NCI-H1436 treated with DMSO at 0.1 percent for 48 hours (cell line): ENCODE data around the gene CRISPLD2.
A peak's percentile ranks its signal among the peaks of the same experiment; 100 is the strongest.
"Not testable (repeated sequence)": the region's sequence is repeated elsewhere in the genome, so short reads cannot be mapped to it uniquely, and the experiment has no call there.

ENCODE experiments used
- DNase-seq: peaks from one replicate; lab custom pipeline; 2025; lab: John Stamatoyannopoulos, UW

Gene CRISPLD2

GRCh38 chr16:84840687-84841627, 21.2 kb downstream of the CRISPLD2 start:
- no peak for DNase-seq

- DNase-seq, result peak; percentile 50
Observed at GRCh38 chr16:84841787-84842300, 22.1 kb downstream of the CRISPLD2 start.

GRCh38 chr16:84842516-84843148, 22.8 kb downstream of the CRISPLD2 start:
- no peak for DNase-seq

GRCh38 chr16:84843149-84844048, 23.6 kb downstream of the CRISPLD2 start:
- DNase-seq, result no peak

- DNase-seq, result no peak
Observed at GRCh38 chr16:84844049-84844350, 24.2 kb downstream of the CRISPLD2 start.

- DNase-seq, result no peak
Observed at GRCh38 chr16:84844559-84845495, 25.0 kb downstream of the CRISPLD2 start.

GRCh38 chr16:84845496-84846002, 25.8 kb downstream of the CRISPLD2 start:
- DNase-seq, result no peak

GRCh38 chr16:84847564-84848355, 28.0 kb downstream of the CRISPLD2 start:
- DNase-seq, result no peak

GRCh38 chr16:84848986-84849634, 29.3 kb downstream of the CRISPLD2 start:
- DNase-seq, result no peak

GRCh38 chr16:84849751-84850150, 30.0 kb downstream of the CRISPLD2 start:
- DNase-seq, result no peak

- DNase-seq, result no peak
Observed at GRCh38 chr16:84850714-84851113, 30.9 kb downstream of the CRISPLD2 start.

- DNase-seq, result no peak
Observed at GRCh38 chr16:84851192-84852127, 31.7 kb downstream of the CRISPLD2 start.

GRCh38 chr16:84853534-84853933, 33.7 kb downstream of the CRISPLD2 start:
- no peak for DNase-seq

- no peak for DNase-seq
Observed at GRCh38 chr16:84854759-84855158, 35.0 kb downstream of the CRISPLD2 start.

GRCh38 chr16:84855435-84856202, 35.8 kb downstream of the CRISPLD2 start:
- not testable (repeated sequence) for DNase-seq

GRCh38 chr16:84856203-84856581, 36.4 kb downstream of the CRISPLD2 start:
- not testable (repeated sequence) for DNase-seq

GRCh38 chr16:84856811-84857210, 37.0 kb downstream of the CRISPLD2 start:
- not testable (repeated sequence) for DNase-seq

GRCh38 chr16:84859681-84860080, 39.9 kb downstream of the CRISPLD2 start:
- no peak for DNase-seq
